Coronary artery (tissue), 2 donors: ENCODE data around the gene GSKIP.

ENCODE experiments used
- DNase-seq: peaks from one replicate; pipeline ENCODE4 v3.0.0-alpha.2; 2017; ENCODE audit warnings: low spot score
- H3K27ac ChIP-seq, 2 donors: fragments of 200-600 bp; sonication (generic); one replicate each; pipeline ENCODE4 v1.5.1; 2016 to 2019
- H3K4me3 ChIP-seq: fragments of 200-600 bp; sonication (generic); 2 replicates; pipeline ENCODE4 v1.5.1; 2016; ENCODE audit warnings: mild to moderate bottlenecking, moderate library complexity
- CTCF ChIP-seq: fragments of 200-600 bp; sonication (generic); IDR thresholded peaks from one replicate; pipeline ENCODE4 v1.5.1; 2019; ENCODE audit warnings: antibody characterized with exemption

GSKIP gene

GRCh38 chr14:96359959-96360358 is 3.4 kb upstream of the GSKIP start:
- DNase-seq: no peak

DNA sequence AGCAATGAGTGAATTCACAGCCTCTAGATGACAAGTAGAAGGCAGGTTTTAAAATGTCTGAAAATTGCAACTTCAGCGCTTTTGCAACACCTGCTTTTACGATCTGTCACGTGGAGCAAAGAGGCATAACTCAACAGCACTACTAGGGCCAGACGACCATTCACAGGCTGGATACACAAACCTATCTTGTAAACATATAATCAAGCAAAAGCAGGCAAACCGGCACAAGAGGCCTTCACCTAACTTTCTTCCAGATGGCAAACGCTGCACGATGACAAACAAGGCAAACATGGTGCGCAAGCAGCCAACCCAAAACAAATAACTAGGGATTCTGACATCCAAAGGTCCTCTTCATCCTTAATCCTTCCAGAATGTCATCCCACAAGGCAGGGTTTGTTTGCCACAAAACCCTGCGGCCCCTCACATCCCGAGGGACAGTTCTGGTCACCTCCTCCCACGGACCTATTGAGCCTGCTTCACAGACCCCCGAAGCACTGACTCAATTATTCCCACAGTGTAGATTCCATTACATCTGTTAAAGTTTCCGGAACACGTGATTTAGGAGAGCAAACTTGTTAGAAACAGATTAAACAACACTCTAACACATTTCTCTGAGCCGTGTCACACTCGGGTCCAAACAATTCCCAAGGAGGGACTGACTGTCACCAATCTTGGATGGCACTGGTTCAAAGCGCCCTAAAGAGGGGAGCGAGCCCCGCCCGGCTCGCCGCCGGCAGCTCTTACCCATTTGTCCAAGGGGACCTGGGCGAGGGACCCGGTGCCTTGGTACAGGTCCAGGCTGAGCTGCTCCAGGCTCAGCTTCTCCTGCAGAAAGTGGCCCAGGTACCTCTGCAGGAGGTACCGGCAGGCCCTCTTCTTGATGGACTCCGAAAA is 1.0 kb upstream of the GSKIP start:
- Histone ChIP-seq H3K4me3 (peak overlapping the region; percentile 96), H3K27ac (peak overlapping the region; percentile 95 to 96)
- DNase-seq: peak; percentile 78
- TF ChIP-seq CTCF: no peak

More at GRCh38 chr14:96359959-96360358, 3.4 kb upstream of the GSKIP start:
- H3K4me3 ChIP-seq: no peak overlapping the region
- no peak for TF ChIP-seq CTCF
- no peak overlapping the region for H3K27ac ChIP-seq

DNA sequence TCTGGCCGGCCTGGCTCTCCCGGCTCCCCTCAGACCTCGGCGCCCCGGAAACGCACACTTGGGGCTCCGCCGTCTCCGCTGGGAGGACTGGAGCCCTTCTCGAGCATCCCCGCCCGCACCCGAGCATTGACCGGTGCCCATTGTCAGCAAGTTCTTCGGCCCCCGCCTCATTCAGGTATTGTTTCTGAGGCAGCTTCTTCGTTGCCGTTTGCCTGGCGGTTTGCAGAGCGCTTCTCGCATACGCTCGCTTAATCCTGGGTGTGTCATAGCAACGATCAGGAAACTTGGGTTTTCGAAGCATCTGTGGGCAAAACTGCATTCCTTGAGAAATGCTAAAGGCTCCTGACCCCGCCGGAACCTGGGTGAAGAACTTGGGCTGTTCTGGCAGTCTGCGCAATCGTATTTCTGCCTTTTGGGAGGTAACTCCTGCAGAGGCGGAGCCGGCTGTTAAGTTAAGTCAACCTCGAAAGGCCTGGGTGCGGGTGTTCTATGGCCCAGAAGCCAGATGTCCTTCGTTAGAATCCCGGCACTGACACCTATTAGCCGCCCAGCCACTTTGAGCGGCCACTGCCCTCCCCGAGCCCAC is 518 bp downstream of the GSKIP start:
- no peak for DNase-seq

DNA sequence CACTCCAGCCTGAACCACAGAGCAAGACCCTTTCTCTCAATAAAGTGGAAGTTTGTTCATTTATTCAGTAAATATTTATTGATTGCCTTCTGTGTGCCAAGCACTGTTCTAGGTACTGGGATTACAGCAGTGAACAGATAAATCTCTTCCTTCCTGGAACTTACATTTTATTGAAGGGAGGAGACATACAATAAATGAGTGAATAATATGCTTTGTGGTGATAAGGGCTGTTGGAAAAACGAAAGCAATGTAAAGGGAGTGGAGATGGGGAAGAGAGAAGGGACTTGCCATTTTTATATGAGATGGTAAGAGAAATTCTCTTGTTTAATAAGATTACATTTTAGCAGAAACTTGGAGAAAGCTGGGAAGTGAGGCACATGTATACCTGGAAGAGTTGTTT is 1.6 kb downstream of the GSKIP start:
- no peak overlapping the region for H3K27ac ChIP-seq
- no peak overlapping the region for H3K4me3 ChIP-seq
- no peak for DNase-seq
- no peak for TF ChIP-seq CTCF

More for the DNA sequence above, 518 bp downstream of the GSKIP start:
- Histone ChIP-seq H3K4me3 (peak overlapping the region; percentile 96), H3K27ac (peak overlapping the region; percentile 95 to 96)
- no peak for TF ChIP-seq CTCF

GRCh38 chr14:96368534-96368933 is 5.2 kb downstream of the GSKIP start:
- no peak for DNase-seq
- TF ChIP-seq CTCF: no peak
- no peak overlapping the region for H3K27ac ChIP-seq
- no peak overlapping the region for H3K4me3 ChIP-seq

- H3K4me3 ChIP-seq: no peak overlapping the region
- no peak for TF ChIP-seq CTCF
- H3K27ac ChIP-seq: no peak overlapping the region
- no peak for DNase-seq
These were observed 7.2 kb downstream of the GSKIP start for GRCh38 chr14:96370528-96370927.

DNA sequence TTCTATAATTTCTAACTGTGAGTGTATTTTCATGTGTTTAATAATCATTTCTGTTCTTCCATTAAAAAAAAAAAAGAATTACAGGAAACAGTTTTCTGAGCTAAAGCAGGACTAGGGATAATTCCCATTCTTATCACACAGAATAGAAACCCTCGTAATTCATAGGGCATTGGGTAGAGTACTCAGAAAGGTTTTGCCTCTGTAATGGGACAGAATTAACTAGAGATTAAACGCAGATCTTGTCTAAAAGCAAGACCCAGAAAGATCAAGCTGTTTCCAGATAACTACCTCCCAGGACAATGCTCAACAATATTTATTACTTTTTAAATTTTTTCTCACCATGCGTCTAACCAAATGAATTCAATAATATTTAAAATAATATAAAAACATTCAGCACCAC is 10.2 kb downstream of the GSKIP start:
- Histone ChIP-seq H3K27ac (no peak overlapping the region), H3K4me3 (no peak overlapping the region)
- DNase-seq: no peak
- TF ChIP-seq CTCF: no peak
